HUDEP-2 (cell line): ENCODE measurements around the gene IFFO2.
"Not testable (repeated sequence)": the region's sequence is repeated elsewhere in the genome, so short reads cannot be mapped to it uniquely, and the experiment has no call there.

Experiments
- DNase-seq, 76 experiments: peaks; one replicate each; lab custom pipeline; 2025; ENCODE audit not compliant: unreplicated experiment in 76 of 76; lab: John Stamatoyannopoulos, UW

IFFO2 gene

GRCh38 chr1:18879791-18880309, 76.6 kb downstream of the IFFO2 start:
- DNase-seq: no peak

- no peak for DNase-seq
These were observed 77.2 kb downstream of the IFFO2 start for GRCh38 chr1:18879215-18879790.

GRCh38 chr1:18878538-18879214, 77.8 kb downstream of the IFFO2 start:
- no peak for DNase-seq

GRCh38 chr1:18877282-18877681, 79.2 kb downstream of the IFFO2 start:
- DNase-seq: no peak

- no peak for DNase-seq
These were observed 80.3 kb downstream of the IFFO2 start for GRCh38 chr1:18876210-18876609.

- DNase-seq: no peak
These were observed 80.7 kb downstream of the IFFO2 start for GRCh38 chr1:18875796-18876128.

GRCh38 chr1:18875107-18875795, 81.2 kb downstream of the IFFO2 start:
- DNase-seq: peak in 62 of 76 experiments; percentile 4 to 81 (median 49)

- DNase-seq: no peak
These were observed 81.9 kb downstream of the IFFO2 start for GRCh38 chr1:18874600-18874999.

GRCh38 chr1:18874036-18874435, 82.4 kb downstream of the IFFO2 start:
- DNase-seq: peak in 1 of 76 experiments; percentile 37

- no peak for DNase-seq
These were observed 84.3 kb downstream of the IFFO2 start for GRCh38 chr1:18872071-18872611.

GRCh38 chr1:18871401-18872070, 84.9 kb downstream of the IFFO2 start:
- DNase-seq: no peak

- DNase-seq: no peak
These were observed 85.5 kb downstream of the IFFO2 start for GRCh38 chr1:18870957-18871356.

GRCh38 chr1:18870595-18870865, 85.9 kb downstream of the IFFO2 start:
- DNase-seq: not testable (repeated sequence)

- no peak for DNase-seq
These were observed 86.5 kb downstream of the IFFO2 start for GRCh38 chr1:18869847-18870594.

GRCh38 chr1:18868801-18869424, 87.6 kb downstream of the IFFO2 start:
- DNase-seq: no peak

- DNase-seq: no peak
These were observed 88.1 kb downstream of the IFFO2 start for GRCh38 chr1:18868354-18868753.

- no peak for DNase-seq
These were observed 89.6 kb downstream of the IFFO2 start for GRCh38 chr1:18866846-18867245.

GRCh38 chr1:18866314-18866713, 90.2 kb downstream of the IFFO2 start:
- no peak for DNase-seq

- no peak for DNase-seq
These were observed 91.3 kb downstream of the IFFO2 start for GRCh38 chr1:18865176-18865575.

GRCh38 chr1:18861590-18861989, 94.9 kb downstream of the IFFO2 start:
- DNase-seq: no peak
